Measurements from ENCODE around the gene ARRDC4.
A peak's percentile ranks its signal among the peaks of the same experiment; 100 is the strongest.

ARRDC4 gene

GRCh38 chr15:98000249-98001203, 40.0 kb downstream of the ARRDC4 start:
- peak; percentile 38 for FAIRE-seq

- FAIRE-seq, result no peak
These were observed 41.2 kb downstream of the ARRDC4 start for GRCh38 chr15:98001663-98002194.

GRCh38 chr15:98002419-98002818, 41.9 kb downstream of the ARRDC4 start:
- FAIRE-seq, result no peak

- FAIRE-seq, result no peak
These were observed 42.4 kb downstream of the ARRDC4 start for GRCh38 chr15:98002866-98003265.

- FAIRE-seq, result no peak
These were observed 43.0 kb downstream of the ARRDC4 start for GRCh38 chr15:98003518-98003917.

GRCh38 chr15:98003996-98004395, 43.5 kb downstream of the ARRDC4 start:
- no peak for FAIRE-seq

GRCh38 chr15:98005659-98006058, 45.2 kb downstream of the ARRDC4 start:
- FAIRE-seq, result no peak

GRCh38 chr15:98009169-98009568, 48.7 kb downstream of the ARRDC4 start:
- FAIRE-seq, result no peak

- no peak for FAIRE-seq
These were observed 49.5 kb downstream of the ARRDC4 start for GRCh38 chr15:98009971-98010370.

GRCh38 chr15:98012354-98012753, 51.9 kb downstream of the ARRDC4 start:
- FAIRE-seq, result no peak

- no peak for FAIRE-seq
These were observed 53.1 kb downstream of the ARRDC4 start for GRCh38 chr15:98013631-98014030.

GRCh38 chr15:98017150-98017964, 56.9 kb downstream of the ARRDC4 start:
- no peak for FAIRE-seq

- no peak for FAIRE-seq
These were observed 58.4 kb downstream of the ARRDC4 start for GRCh38 chr15:98018761-98019351.

All from colon (tissue), 2 donors.